ENCODE measurements around the gene GPR142.

DNA sequence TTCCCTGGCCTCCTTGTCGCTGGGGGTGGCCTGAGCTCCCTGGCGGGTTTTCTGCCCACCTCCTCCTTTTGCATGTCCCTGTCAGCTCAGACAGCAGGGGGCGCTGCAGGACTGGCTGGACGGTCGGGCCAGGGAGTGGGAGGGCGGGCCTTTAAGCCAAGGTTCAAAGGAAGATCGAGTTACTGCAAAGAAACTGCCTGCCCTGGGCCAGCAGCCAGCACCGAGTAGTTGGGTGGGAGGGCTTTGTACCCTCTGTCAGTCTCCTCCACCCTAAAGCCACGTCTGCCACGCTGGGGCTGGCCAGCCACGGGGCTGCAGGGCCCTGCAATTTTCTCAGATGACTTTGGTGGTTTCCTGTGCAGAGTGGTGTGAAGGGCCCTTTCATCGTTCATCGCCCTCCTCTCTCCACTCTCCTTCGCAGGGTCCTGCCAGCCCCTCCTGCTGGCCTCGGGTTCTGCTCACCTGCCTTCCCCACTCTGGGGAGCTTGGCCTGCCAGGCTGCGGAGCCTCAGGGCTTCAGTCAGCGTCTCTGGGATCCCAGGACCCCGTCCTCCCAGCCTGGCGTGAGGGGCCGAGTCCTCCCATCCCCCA lies 12.3 kb downstream of the GPR142 start:
- TF ChIP-seq CTCF (IDR thresholded peaks at IDR 0.05; ENCODE audit: low read depth, low read length, missing input control), result peak; percentile 98
- peak; percentile 99 to 100 for TF ChIP-seq RAD21 (IDR thresholded peaks at IDR 0.05)
- TF ChIP-seq, protein P1, sequence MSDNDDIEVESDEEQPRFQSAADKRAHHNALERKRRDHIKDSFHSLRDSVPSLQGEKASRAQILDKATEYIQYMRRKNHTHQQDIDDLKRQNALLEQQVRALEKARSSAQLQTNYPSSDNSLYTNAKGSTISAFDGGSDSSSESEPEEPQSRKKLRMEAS (IDR thresholded peaks at IDR 0.05), result no peak
- TF ChIP-seq JUND (IDR thresholded peaks at IDR 0.05), result no peak
- no peak for TF ChIP-seq ATF3 (IDR thresholded peaks at IDR 0.05)
- TF ChIP-seq NR2F2 (IDR thresholded peaks at IDR 0.05), result no peak

All from liver (tissue), 3 donors.